PC-9 (cell line): ENCODE measurements around the gene WDR77.

Experiments used
- CTCF ChIP-seq: fragments of 200-600 bp; sonication (generic); conservative IDR thresholded peaks from 2 replicates; pipeline ENCODE4 v1.6.1; 2017; ENCODE audit warnings: mixed run types, antibody characterized with exemption, mild to moderate bottlenecking, moderate library complexity
- EZH2 ChIP-seq: fragments of 200-600 bp; sonication (generic); IDR thresholded peaks from 2 replicates; pipeline ENCODE4 v1.8.0; 2017; ENCODE audit warnings: antibody characterized with exemption, low read depth

- no peak for TF ChIP-seq CTCF
- no peak for TF ChIP-seq EZH2
Measured at GRCh38 chr1:111392460-111392945, 56.6 kb downstream of the WDR77 start.
